K562 (cell line): ENCODE data around the gene PPCDC. TPM values are rescaled to one million over a fixed set of nuclear protein-coding genes. Genes with fewer than 3 reads are reported as not detected.

Source experiments
- ATF6 ChIP-seq: sonication (generic); formaldehyde crosslinking; IDR thresholded peaks from 2 replicates; pipeline ENCODE4 v1.4.0; 2020; ENCODE audit warnings: mild to moderate bottlenecking, missing genetic modification reagents
- CREB3 ChIP-seq: fragments of 450-650 bp; conservative IDR thresholded peaks from 2 replicates; pipeline ENCODE4 v1.6.1; 2016; ENCODE audit warnings: missing genetic modification characterization, low read depth, mild to moderate bottlenecking, missing compliant biosample characterization, moderate library complexity
- FOXK2 ChIP-seq, 2 experiments: fragments of 450-650 bp; IDR thresholded peaks in 1 of 2; conservative IDR thresholded peaks in 1 of 2; 2 replicates each; pipeline ENCODE4 v1.6.1; 2016; ENCODE audit warnings: low read depth in 2 of 2, mild to moderate bottlenecking in 1 of 2
- HMGXB4 ChIP-seq: sonication (generic); formaldehyde crosslinking; IDR thresholded peaks from 2 replicates; pipeline ENCODE4 v1.8.1; 2023; ENCODE audit warnings: mild to moderate bottlenecking, missing genetic modification reagents
- ILF3 ChIP-seq: fragments of 450-650 bp; IDR thresholded peaks from 2 replicates; pipeline ENCODE4 v1.6.1; 2018; ENCODE audit warnings: antibody characterized with exemption, mild to moderate bottlenecking, moderate library complexity, borderline replicate concordance
- PRDM10 ChIP-seq: fragments of 450-650 bp; IDR thresholded peaks from 2 replicates; pipeline ENCODE4 v1.6.1; 2018; ENCODE audit not compliant: partially characterized antibody
- RBM25 ChIP-seq: fragments of 200-400 bp; formaldehyde crosslinking; IDR thresholded peaks from 2 replicates; pipeline ENCODE4 v1.6.1; 2018; ENCODE audit warnings: low read length, low read depth, moderate library complexity; ENCODE audit not compliant: severe bottlenecking
- SUPT5H ChIP-seq: fragments of 450-650 bp; IDR thresholded peaks from 2 replicates; pipeline ENCODE4 v1.6.1; 2016
- ZBTB5 ChIP-seq: fragments of 450-650 bp; IDR thresholded peaks from 2 replicates; pipeline ENCODE4 v1.6.1; 2017; ENCODE audit warnings: antibody characterized with exemption
- ZFP30 ChIP-seq: fragments of 250-450 bp; sonication (Bioruptor Pico); IDR thresholded peaks from 2 replicates; pipeline ENCODE4 v1.8.0; 2022; ENCODE audit warnings: moderate library complexity, mild to moderate bottlenecking, inconsistent platforms, borderline replicate concordance
- ZKSCAN1 ChIP-seq: fragments of 150-350 bp; IDR thresholded peaks from 2 replicates; pipeline ENCODE4 v1.6.1; 2016; ENCODE audit warnings: low read depth, low read length
- ZNF449 ChIP-seq: fragments of 250-450 bp; sonication (Bioruptor Pico); IDR thresholded peaks from 2 replicates; pipeline ENCODE4 v1.8.0; 2022; ENCODE audit warnings: moderate library complexity, mild to moderate bottlenecking, inconsistent platforms
- ZNF57 ChIP-seq: fragments of 450-650 bp; formaldehyde crosslinking; IDR thresholded peaks from 2 replicates; pipeline ENCODE4 v1.4.0; 2020; ENCODE audit warnings: mild to moderate bottlenecking, moderate library complexity
- ZNF696 ChIP-seq: fragments of 250-450 bp; sonication (Bioruptor Pico); conservative IDR thresholded peaks from 2 replicates; pipeline ENCODE4 v1.4.0; 2020; ENCODE audit warnings: mild to moderate bottlenecking, moderate library complexity
- polyA plus RNA-seq, 8 experiments: library from polyadenylated mRNA; depleted of rRNA in 4 of 8; stranded (reverse) in 5 of 8; unstranded in 3 of 8; fragments of >200 nt; fragmentation: Nextera tagmentation in 2 of 8; fragmentation: Illumina TruSeq in 1 of 8; extraction: Ambion mirVana in 2 of 8; extraction: Trizol in 1 of 8; gene quantifications; 2 replicates each; pipeline versions ENCODE4 v1.2.1 to v1.2.3, GENCODE V29; 2011 to 2014; ENCODE audit warnings: inconsistent platforms in 1 of 8, missing spikeins in 1 of 8
- total RNA-seq, 7 experiments: library from RNA; depleted of rRNA in 6 of 7; stranded (reverse); fragments of >200 nt in 6 of 7; fragmentation: Illumina TruSeq in 2 of 7; extraction: Trizol in 2 of 7; gene quantifications; 2 replicates each; pipeline versions ENCODE4 v1.2.1 to v1.2.3, GENCODE V29; 2011 to 2021; ENCODE audit warnings: low replicate concordance in 1 of 7

PPCDC gene
- total and polyA plus RNA-seq, 9 of the 15 experiments (the other 6 are each of a cell fraction or from before 2014, with no cell fraction given), result 10.9 to 53.6 (median 16.7) TPM

- TF ChIP-seq ZNF696 (CRISPR knock-in tag) (no peak), CREB3 (no peak), ZNF449 (CRISPR knock-in tag) (no peak), ZFP30 (CRISPR knock-in tag) (no peak), ATF6 (CRISPR knock-in tag) (no peak), ILF3 (no peak), ZBTB5 (no peak), FOXK2 (conservative IDR thresholded peaks at IDR 0.05 in 1 of 2, IDR thresholded peaks at IDR 0.05 in 1 of 2; ENCODE audit: low read depth in 2 of 2) (no peak), PRDM10 (no peak), ZKSCAN1 (no peak), RBM25 (no peak), ZNF57 (CRISPR knock-in tag) (no peak), HMGXB4 (no peak), SUPT5H (no peak)
Measured at GRCh38 chr15:75042730-75043508, 19.5 kb downstream of the PPCDC start (continued).
